GDM1 (cell line): ENCODE measurements around the gene MAP3K1.
"Not testable (repeated sequence)": the region's sequence is repeated elsewhere in the genome, so short reads cannot be mapped to it uniquely, and the experiment has no call there.

ENCODE experiments used
- DNase-seq: peaks from one replicate; lab custom pipeline; 2025; lab: John Stamatoyannopoulos, UW

Gene MAP3K1

DNA sequence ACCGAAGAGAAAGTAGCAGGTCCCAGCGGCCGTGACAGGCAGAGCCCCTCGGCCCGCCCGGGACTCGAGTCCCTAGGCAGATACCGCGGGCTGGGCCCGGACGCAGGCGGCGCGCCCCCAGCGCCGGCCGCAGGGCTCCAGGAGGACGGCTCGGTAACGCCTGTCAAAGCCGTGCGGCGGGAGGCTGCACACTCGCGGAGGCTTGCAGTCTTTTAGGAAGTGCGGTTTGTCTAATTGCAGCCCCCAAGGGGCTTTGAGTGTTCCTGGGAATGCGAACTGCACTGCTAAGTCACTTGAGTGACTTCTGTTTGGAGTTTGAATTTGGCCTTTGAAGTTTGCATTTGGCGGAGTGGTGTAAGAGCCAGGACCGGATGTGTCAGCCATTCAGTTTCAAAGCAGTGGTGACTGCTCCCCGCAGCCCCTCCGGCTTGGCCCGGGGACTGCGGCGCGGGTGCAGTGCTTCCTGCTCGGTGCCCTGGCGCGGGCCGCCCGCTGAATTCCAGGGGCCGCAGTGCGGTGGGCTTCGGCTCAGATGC, 1.3 kb downstream of the MAP3K1 start:
- peak; percentile 38 for DNase-seq

DNA sequence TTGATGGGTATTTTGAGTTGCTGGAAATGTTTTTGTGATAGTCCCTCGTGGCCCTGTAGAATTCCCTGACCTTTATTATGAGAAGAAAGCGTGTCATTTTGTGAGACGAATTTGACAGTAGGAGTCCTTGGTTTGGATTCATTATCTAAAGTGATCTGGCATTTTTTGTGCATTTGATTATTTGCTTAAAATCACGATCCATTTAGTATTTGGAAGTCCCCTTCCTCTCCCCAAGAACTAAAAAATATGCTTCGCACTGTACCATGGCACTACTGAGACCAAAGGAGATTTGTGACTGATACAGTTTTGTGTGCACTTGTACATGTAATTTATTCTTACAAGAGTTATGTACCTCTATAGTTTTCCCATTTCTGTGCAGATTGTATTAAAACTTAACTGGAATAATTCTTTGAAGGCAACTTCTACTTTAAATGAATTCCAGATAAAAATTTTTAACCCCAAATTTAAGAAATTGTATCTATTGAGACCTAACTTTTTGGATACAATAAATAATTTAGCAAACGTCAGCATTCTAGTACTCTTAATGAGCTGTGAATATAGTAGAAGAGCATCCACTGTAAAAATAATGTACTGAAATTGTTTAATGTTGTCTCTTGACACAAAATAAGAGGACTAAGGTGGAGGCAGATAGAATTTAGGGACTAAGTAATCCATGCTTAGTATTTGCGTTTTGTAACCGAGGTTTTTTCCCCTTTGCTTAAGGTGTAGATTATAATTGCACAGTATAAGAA, 2.1 kb downstream of the MAP3K1 start:
- DNase-seq: no peak

DNA sequence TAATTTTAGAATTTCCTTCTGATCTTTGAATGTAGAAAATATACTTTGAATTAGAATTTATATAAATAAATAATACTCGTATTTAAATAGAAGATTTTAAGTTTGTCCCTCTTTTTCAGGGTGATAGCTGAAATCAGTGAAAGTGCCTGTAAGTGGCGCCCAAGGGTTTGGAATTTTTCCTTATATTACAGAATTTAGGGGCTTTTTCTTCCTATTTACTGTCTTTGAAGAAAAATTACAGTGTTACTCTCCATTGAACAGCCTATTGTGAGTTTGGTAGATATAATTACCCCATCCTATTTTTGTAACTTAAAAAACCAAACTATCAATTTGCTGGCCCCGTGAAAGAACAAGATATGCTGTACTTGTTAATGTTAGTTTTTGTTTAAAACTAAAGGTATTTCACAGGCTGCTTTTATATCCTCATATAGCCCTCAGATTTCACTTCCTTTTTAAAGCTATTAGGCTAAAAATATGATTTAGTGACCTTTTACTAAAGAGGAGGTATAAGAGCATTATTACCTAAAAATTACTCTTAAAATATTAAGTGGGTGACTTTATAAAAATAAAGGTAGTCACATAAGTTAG, 3.2 kb downstream of the MAP3K1 start:
- no peak for DNase-seq

DNA sequence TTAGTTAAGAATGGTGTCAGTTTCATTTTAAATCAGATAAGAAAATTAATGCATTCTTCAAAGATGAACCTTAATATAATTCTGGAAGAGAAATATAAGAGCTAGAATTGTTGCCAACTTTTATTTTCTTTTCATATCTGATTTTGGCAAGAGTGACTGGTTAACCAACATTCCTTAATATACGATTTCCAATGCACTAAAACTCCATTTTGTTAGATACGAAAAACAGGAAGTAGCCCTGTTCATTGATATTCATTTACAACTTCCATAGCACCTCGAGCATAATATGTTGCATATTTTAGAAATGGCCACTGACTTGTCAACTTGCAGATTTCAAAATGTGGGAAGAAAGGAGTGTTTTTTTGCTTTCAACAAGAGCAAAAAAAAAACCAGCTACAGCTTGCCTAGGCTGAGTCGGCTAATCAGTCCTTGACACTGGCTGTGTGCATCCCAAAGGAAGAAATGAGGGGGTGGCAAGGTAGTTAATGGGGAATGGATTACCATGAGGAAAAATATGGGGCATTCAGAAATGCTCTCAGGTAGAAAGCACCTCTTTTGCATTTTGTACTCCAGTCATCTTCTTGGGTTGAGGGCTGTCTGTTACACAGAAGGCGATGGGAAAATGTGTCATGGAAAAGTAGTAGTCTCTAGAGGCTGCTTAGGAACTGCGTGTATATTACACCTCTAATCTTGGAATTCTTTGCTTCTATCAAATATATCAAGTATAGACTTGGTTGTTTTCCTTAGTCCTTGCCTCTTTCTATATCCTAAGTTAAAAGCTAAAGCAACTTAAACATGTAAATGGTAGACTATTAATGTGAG, 3.9 kb downstream of the MAP3K1 start:
- DNase-seq: no peak

DNA sequence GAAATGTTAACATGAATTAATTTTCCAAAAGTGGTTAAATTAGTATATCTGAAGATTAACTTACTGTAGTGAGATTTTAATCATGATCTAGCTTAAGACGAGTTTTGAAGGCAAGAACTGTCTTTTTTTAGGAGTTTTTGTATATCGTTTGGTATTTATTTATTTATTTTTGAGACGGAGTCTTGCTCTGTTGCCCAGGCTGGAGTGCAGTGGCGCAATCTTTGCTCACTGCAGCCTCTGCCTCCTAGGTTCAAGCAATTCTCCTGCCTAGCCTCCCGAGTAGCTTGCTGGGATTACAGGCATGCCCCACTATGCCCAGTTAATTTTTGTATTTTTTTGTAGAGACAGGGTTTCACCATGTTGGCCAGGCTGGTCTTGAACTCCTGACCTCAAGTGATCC, 6.5 kb downstream of the MAP3K1 start:
- not testable (repeated sequence) for DNase-seq

DNA sequence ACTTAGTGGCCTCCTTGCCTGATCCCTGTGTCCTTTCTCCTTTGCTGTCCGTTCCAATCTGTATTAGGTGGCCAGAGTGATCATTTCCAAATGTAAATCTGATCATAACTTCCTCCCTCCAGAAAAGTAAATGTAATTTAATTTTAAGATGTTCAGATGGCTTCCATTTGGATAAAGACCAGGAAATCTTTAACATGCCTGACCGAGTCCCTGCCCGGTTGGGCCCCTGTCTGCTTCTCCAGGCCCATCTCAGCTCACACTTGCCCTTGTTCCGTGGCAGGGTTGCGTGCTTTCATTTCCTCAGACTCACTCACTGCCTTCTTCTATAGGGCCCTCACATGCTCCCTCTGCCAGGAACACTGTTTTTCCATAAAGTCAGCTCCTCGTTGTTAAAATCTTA, 7.6 kb downstream of the MAP3K1 start:
- no peak for DNase-seq

DNA sequence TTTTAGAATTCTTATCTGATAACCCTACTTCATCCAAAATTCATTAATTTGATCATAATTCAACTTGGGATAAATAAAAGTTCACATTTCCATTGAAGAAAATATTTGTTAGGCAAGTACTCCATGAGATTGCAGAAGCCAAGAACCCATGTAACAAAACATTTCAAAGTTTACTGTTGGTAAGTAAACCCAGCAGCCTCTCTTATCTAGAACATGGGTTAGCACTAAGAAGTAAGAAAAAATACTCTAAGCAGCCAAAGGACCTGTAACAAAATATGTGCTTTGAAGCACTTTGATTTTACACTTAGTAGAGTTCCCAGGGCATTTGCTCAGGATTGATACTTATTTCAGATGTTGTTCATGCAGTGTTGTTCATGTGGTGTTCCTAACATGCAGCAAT, 8.7 kb downstream of the MAP3K1 start:
- no peak for DNase-seq

DNA sequence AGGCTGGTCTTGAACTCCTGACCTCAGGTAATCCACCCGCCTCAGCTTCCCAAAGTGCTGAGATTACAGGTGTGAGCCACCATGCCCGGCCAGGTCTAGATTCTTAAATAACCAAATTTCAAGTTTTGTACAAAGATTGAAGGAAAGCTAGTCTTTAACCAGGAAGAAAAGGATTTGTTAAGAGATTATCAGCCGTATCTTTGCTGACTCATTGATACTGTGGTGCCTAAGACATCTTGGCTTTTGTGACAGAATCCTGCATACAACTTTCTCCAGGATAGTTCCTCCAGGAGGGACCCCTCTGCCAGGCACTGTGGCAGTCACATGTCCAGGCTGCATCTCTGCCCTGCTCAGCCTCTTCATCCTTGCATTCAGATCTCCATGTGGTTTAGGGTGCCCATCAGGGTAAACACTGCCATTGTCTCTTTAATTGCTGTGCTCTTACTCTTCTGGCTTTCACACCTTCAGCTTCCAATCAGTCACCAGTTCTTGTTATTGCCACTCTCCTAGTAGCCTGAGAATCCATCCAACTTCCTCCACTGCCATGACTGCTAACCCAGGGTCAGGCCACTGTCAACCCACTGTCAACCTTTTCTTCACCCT, 10.0 kb downstream of the MAP3K1 start:
- no peak for DNase-seq

DNA sequence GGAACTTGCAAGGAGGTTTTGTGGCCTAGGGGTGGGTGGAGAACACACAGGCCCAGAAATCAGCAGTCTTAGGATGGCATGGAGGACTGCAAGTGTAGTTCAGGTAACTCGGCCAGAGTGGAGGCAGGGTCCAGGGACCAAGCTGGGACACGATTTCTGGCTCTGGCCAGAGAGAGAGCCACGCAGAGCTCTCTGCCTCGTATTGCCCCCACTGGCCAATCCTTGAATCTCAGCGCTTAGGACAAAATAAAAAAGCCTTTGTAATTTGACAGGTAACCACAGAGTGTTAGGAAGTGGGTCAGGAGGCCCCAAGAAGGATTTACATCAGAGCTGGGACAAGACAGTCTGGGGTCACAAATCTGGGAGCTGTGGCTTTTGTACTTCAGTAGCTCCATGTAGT, 11.7 kb downstream of the MAP3K1 start:
- DNase-seq: no peak

DNA sequence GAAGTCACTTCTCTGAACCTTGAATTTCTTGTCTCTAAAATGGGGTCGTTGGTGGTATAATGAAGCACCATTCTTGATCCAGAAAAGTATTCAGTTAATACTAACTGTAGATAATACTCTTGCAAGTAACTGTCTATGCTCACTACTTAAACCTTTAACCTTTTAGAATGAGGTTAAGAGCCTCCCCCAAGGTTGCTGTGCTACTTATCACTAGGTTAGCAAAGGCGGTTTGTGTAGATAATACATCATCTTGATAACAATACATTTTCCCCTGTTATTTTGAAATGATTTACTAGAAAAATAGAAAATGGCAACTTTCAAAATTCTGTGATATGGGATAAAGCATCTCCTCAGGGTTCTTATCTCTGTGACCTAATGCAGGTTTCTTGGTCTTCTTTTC, 12.6 kb downstream of the MAP3K1 start:
- DNase-seq: no peak

DNA sequence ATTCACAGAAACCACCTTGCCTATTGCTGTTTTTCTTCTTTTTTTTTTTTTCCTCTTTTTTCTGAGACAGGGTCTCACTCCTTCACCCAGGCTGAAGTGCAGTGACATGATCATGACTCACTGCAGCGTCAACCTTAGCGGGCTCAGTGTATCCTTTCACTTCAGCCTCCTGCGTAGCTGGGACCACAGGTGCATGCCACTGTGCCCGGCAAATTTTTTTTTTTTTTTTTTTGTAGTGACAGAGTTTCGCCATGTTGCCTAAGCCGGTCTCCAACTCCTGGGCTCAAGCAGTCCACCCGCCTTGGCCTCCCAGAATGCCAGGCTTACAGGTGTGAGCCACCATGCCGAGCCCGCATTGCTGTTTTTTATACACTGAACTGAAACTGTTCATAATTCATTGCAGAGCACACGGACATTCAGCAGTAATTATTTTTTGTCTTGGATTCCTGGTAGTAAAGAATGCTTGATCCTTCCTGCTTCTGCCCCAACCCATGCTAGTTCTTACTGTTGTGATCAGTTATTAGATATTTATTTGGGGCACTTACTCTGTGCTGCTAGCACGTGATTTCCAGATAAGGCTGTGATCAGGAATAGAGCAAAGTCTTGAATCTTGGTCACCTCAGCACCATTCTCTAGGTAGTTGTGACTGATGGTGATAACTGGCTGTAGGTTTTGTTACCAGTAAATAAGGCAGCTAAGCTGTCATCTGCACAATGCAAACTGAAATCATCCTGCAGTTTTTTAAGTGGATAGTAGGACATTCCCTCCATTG, 14.0 kb downstream of the MAP3K1 start:
- DNase-seq: no peak

DNA sequence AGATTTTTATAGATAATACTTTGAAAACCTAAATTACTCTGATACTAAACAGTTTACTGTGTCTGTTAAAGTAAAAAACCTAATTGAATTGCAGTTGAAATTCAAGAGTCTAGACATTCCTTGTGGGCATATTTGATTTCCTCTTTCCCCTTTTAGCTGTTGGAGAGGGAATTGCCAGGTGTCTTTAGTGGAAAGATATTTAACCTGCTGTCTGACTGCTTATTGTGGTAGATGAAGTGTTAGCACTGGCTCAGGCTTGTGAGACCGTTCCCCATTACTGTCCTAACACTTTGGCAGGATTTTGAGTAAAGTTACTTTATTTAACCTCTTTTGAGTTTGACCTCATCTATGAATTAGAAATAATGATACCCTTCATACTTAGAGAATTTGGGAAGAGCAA, 16.4 kb downstream of the MAP3K1 start:
- DNase-seq: no peak

DNA sequence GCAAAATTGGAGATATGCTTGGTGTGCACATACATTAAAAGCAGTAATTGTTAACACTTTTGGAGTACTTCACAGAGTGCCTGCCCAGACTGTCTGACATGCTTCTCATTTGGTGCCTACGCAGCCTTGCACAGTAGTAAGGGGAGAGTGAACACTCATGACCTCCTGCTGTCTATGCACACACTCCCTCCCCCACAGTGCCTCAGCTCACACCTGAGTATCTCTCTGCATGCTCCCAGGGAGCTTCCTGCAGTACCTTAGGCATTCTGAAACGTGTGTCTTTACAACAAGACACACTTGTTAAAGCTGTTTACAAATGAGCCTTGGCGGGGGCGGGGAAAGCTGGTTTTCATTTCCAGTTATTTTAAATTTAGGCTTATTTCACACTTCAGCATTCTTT, 18.0 kb downstream of the MAP3K1 start:
- no peak for DNase-seq

DNA sequence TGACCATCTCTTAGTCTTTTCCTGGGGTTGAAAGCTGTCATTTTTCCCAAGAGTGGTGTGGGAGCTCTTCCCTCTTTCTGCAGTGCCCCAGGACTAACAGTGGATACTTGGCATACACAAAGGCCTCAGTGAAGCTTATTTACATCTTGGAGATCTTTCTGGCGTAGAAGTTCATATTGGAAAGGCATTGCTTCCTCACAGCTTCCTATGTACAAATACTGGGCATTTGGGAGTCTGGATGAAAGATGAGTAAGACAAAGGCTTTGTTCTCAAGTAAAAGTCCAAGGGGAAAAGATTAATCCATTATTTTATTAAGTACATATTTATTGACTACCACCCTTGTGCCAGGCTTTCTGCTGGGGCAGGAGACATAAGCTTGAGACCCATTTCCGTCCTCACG, 22.0 kb downstream of the MAP3K1 start:
- no peak for DNase-seq

DNA sequence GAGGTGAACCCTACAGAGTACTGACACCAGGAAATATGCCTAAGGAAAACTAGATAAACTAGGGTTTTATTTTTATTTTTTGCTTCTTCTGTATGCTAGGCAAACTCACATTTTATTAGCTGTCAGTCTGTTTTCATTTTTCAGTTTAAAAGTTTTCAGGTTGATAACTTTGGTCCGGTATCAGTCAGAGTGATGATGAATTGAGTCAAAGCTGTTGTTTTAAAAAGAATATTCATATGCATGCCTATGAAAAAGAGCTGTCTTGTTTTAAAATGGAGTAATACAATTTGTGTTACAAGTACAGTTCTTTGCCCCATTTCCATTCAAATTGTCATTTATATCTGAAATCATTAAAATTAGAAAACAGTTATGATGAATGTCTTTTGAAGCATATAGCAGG, 22.6 kb downstream of the MAP3K1 start:
- DNase-seq: no peak

DNA sequence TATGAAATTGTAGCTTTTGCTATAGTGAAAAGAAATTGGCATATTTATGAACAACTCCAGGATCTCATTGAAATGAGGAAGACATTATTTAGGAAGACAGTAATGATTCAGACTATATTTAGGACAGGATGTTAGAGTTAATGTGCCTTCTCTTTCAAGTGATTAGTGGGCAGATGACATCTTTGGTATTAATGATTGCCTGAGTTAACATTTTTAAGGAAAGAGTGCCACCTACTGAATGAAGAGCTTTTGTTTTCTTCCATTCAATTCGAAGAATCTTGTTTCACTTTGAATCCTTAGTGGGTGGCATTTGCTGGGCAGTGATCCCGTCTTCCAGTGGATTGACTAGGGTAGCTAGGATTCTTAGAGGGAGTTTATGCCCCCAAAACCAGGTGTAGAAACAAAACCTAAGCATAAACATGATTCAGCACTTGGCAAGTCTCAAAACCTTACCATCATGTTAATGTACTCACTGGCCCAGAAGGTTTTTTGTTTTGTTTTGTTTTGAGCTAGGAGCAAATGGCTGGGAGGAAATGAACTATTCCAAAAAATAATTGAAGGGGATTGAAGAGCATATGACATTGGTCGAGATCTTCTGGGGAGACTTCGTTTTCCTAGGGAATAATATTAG, 23.2 kb downstream of the MAP3K1 start:
- peak; percentile 25 for DNase-seq

DNA sequence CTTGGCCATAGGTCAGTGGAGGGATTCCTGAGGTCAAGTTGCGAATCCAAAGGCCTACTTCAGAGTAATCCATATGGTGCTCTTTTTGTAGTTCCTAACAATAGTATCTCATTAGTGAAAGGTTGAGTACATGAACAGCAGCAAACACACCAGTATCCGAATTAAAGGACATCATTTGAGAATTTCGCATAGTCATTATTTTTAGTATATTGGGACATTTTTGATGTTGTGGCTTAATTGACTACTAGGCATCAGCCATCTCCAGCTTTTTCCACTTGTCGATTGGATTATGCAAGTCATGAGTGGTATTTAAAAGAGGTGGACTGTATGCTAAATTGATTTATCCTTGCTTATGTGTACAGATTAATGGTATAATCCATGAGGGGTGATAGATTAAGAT, 23.7 kb downstream of the MAP3K1 start:
- no peak for DNase-seq

DNA sequence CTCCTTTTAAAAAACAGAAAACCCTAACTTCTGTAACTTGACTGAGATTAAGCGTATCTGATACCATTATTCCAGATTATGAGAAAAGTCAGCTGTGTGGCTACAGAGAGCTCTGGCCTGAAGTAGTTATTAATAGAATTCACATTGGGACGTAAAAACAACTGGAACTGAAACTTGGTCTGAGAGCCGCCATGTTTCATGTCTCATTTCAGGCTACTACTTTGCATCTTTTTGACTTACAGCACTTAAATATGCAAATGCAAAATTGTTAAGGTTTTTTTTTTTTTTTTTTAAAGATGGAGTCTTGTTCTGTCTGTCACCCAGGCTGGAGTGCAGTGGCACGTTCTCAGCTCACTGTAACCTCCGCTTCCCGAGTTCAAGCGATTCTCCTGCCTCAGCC, 25.2 kb downstream of the MAP3K1 start:
- no peak for DNase-seq

DNA sequence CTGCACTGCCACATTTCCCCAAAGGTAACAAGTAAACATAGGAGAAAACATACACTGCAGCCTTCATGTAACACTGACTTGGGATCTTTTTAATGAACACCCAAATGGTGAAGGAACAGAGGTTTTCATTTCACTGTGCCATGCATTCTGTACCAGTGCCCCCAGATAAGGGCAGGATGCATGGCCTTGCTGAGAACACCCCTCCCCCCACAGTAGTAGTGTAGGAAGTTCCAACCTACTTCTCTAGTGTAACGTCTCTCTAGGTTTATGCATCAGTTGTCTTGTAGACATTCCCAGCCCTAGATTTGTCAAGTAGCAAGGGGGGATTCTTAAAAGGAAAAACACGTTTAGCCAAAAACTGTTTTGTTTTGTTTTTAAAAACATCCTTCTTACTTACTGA, 29.9 kb downstream of the MAP3K1 start:
- no peak for DNase-seq

DNA sequence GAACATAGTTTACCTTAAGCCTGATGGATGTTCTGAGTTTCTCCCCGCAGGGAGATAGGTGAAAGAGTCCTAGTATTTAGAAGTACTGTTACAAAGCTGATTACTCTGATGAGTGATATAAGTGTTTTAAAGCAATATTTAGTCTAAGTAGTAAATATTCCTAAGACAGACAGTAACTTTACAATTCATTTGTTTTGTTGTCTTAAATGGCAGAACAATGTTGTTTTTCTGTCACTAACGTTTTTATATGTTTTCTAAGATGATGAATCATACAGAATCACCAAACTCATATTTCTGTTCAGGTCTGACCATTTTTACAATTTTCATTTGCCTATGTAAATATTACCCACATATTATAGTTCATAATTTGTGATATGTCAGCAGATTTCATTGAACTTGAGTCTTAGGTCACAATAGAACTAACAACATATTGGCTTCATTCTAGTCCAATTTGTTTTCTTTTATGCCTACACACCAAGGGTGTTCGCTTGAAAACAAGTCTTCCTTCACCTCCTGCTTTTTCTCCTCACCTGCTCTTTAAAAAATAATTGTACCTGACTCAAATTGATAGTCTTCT, 30.6 kb downstream of the MAP3K1 start:
- no peak for DNase-seq

DNA sequence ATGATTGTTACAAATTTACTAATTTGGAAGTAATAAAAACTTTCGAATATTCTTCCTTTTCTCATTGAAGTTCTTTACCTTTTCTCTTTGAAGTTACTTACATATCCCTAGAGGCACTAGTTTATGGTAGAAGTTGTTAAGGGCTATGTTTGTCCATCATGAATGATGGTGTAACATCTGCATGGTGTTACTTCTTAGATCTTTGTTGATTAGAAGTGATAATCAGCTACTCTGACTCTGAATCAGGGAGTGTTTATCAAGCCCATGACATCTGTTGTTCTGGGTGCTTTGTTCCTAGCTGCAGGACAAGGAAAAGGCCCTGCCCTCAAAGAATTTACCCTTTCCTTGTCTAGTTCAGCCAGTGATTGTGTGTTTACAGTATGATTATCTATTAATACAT, 32.9 kb downstream of the MAP3K1 start:
- no peak for DNase-seq
